HL-60/S4 treated with retinoic acid at 250 ng/mL for 4 days and 3 days (cell line): ENCODE data around the gene ITGB1.
"Not testable (repeated sequence)": the region's sequence is repeated elsewhere in the genome, so short reads cannot be mapped to it uniquely, and the experiment has no call there.

Experiments
- in situ Hi-C: fragments of 300-500 bp; cut with MboI; formaldehyde crosslinking; loops from 2 replicates; pipeline ENCODE4 v1.7.0; 2022; ENCODE audit warnings: low sequenced_read_pairs

Gene ITGB1

GRCh38 chr10:32958085-32959005 is at the start of gene ITGB1:
Gene ITGB1 (minus strand): TSS chr10:32958230. CDS start chr10:32935558, 22,672 bp downstream.
- in situ Hi-C loops, result no loop called here

GRCh38 chr10:33006342-33006887 is 48.4 kb upstream of the ITGB1 start:
- in situ Hi-C loops, result loop anchor here (10.0 kb wide), 1 partner anchor 212 kb away; no protein-coding TSS in a partner anchor

GRCh38 chr10:33005322-33006301 is 47.6 kb upstream of the ITGB1 start:
- in situ Hi-C loops, result loop anchor here (10.0 kb wide), 1 partner anchor 211 kb away; no protein-coding TSS in a partner anchor

- in situ Hi-C loops, result loop anchor here (10.0 kb wide), 1 partner anchor 207 kb away; no protein-coding TSS in a partner anchor
Observed at GRCh38 chr10:33001908-33002492, 44.0 kb upstream of the ITGB1 start.

GRCh38 chr10:32998060-32998581 is 40.1 kb upstream of the ITGB1 start:
- in situ Hi-C loops, result not testable (repeated sequence)

- in situ Hi-C loops, result no loop called here
Observed at GRCh38 chr10:32995751-32996150, 37.7 kb upstream of the ITGB1 start.

GRCh38 chr10:32995066-32995622 is 37.1 kb upstream of the ITGB1 start:
- in situ Hi-C loops, result no loop called here

GRCh38 chr10:32994632-32995031 is 36.6 kb upstream of the ITGB1 start:
- in situ Hi-C loops, result not testable (repeated sequence)

GRCh38 chr10:32992310-32992709 is 34.3 kb upstream of the ITGB1 start:
- in situ Hi-C loops, result not testable (repeated sequence)

GRCh38 chr10:32990811-32991210 is 32.8 kb upstream of the ITGB1 start:
- in situ Hi-C loops, result no loop called here

- in situ Hi-C loops, result no loop called here
Observed at GRCh38 chr10:32988604-32989003, 30.6 kb upstream of the ITGB1 start.

- in situ Hi-C loops, result no loop called here
Observed at GRCh38 chr10:32987172-32987571, 29.1 kb upstream of the ITGB1 start.

GRCh38 chr10:32985775-32986350 is 27.8 kb upstream of the ITGB1 start:
- in situ Hi-C loops, result no loop called here

GRCh38 chr10:32985341-32985764 is 27.3 kb upstream of the ITGB1 start:
- in situ Hi-C loops, result no loop called here

- in situ Hi-C loops, result no loop called here
Observed at GRCh38 chr10:32984003-32984600, 26.1 kb upstream of the ITGB1 start.

GRCh38 chr10:32982911-32983909 is 25.2 kb upstream of the ITGB1 start:
- in situ Hi-C loops, result no loop called here

- in situ Hi-C loops, result no loop called here
Observed at GRCh38 chr10:32982293-32982709, 24.3 kb upstream of the ITGB1 start.

- in situ Hi-C loops, result no loop called here
Observed at GRCh38 chr10:32981760-32982159, 23.7 kb upstream of the ITGB1 start.
